ENCODE results near the gene MVD. TPM values are rescaled to one million over a fixed set of nuclear protein-coding genes. Genes with fewer than 3 reads are reported as not detected.

Gene MVD
- total and polyA plus RNA-seq, 2 of the 4 experiments (the other 2 are of a cell fraction), result 18.3 to 28.4 TPM

GRCh38 chr16:88665570-88665969 is 2.7 kb upstream of the MVD start:
- no peak overlapping the region for H3K27ac ChIP-seq (ENCODE audit: insufficient read depth, low read length)
- no peak overlapping the region for H3K4me3 ChIP-seq (ENCODE audit: insufficient read depth, low read depth, low read length)
- H2AFZ ChIP-seq (replicated peaks; ENCODE audit: low read length, poor library complexity), result no peak overlapping the region
- no peak overlapping the region for H3K18ac ChIP-seq (ENCODE audit: low read depth, low read length)
- no TSS peak for BruUV-seq (replicated peaks)
- H2BK120ac ChIP-seq (ENCODE audit: low read depth, low read length), result no peak overlapping the region
- ATAC-seq (ENCODE audit: low read depth) (no peak), DNase-seq (no peak)
- no peaks in the 10 kb centered on the region for H3K27me3 ChIP-seq (ENCODE audit: control insufficient read depth, insufficient read depth, low read length)
- no peaks in the 10 kb centered on the region for H4K20me1 ChIP-seq (ENCODE audit: insufficient read depth, low read length)
- H3K4me1 ChIP-seq (ENCODE audit: control insufficient read depth, insufficient read depth, low read length), result no peaks in the 10 kb centered on the region
- CTCF ChIA-PET, result no interaction called here
- H3K4me2 ChIP-seq (ENCODE audit: low read depth, low read length), result no peak overlapping the region
- dilution Hi-C loops (cut with HindIII; ENCODE audit: low sequenced_read_pairs, unreplicated experiment) (no loop called here), intact Hi-C loops (cut with micrococcal nuclease) (no loop called here), in situ Hi-C loops (cut with MboI; ENCODE audit: low sequenced_read_pairs) (no loop called here)
- H3K4ac ChIP-seq (ENCODE audit: low read depth, low read length), result no peak overlapping the region
- H3K9me1 ChIP-seq (ENCODE audit: insufficient read depth, low read length), result no peaks in the 10 kb centered on the region
- no peak overlapping the region for H3K23ac ChIP-seq (ENCODE audit: low read depth, low read length)
- no peak overlapping the region for H4K91ac ChIP-seq (ENCODE audit: insufficient read depth, low read depth, low read length)
- no peak overlapping the region for H2BK5ac ChIP-seq (ENCODE audit: low read depth, low read length, poor library complexity, severe bottlenecking)
- H4K8ac ChIP-seq (ENCODE audit: low read depth in 2 of 2, low read length in 2 of 2), result no peak overlapping the region
- peaks cover 2% of the 10 kb centered on the region; the same call in 1 of the 2 replicates for H3K36me3 ChIP-seq (ENCODE audit: control insufficient read depth, insufficient read depth, low read length)
- H3K79me1 ChIP-seq (ENCODE audit: low read depth in 1 of 2, low read length in 2 of 2), result peaks cover 16 to 22% of the 10 kb centered on the region in 2 experiments
- no peak overlapping the region for H2BK15ac ChIP-seq (ENCODE audit: low read depth, low read length)
- H2AK5ac ChIP-seq (ENCODE audit: low read depth, low read length), result no peak overlapping the region
- H3K9ac ChIP-seq (ENCODE audit: low read depth, low read length), result no peak overlapping the region
- TF ChIP-seq BHLHE40 (IDR thresholded peaks at IDR 0.05; ENCODE audit: low read depth, low read length) (no peak), MAFK (IDR thresholded peaks at IDR 0.05; ENCODE audit: low read depth, low read length) (no peak), ELK1 (IDR thresholded peaks at IDR 0.05; ENCODE audit: borderline replicate concordance, low read depth, low read length) (no peak), POLR2A (IDR thresholded peaks at IDR 0.05; ENCODE audit: low read depth, low read length) (no peak), MXI1 (IDR thresholded peaks at IDR 0.05; ENCODE audit: borderline replicate concordance, low read depth, low read length) (no peak), FOS (IDR thresholded peaks at IDR 0.05; ENCODE audit: low read depth, low read length) (no peak), SMC3 (IDR thresholded peaks at IDR 0.05; ENCODE audit: low read depth, low read length) (no peak), CHD1 (IDR thresholded peaks at IDR 0.05; ENCODE audit: low read depth, low read length) (no peak), CEBPB (IDR thresholded peaks at IDR 0.05; ENCODE audit: low read depth, low read length) (no peak), NFE2L2 (IDR thresholded peaks at IDR 0.05; ENCODE audit: low read depth, low read length) (no peak), RCOR1 (IDR thresholded peaks at IDR 0.05; ENCODE audit: insufficient replicate concordance, low read length) (no peak), MAZ (IDR thresholded peaks at IDR 0.05; ENCODE audit: borderline replicate concordance, low read depth, low read length) (no peak)
- 100% methylated on average over 1 of the region's 3 CpGs; no CpG with 5 or more reads in 1 of the 2 experiments for WGBS, 2 experiments (ENCODE audit: extremely low coverage in 2 of 2, insufficient read length in 1 of 2)
- H2BK20ac ChIP-seq (ENCODE audit: low read depth, low read length), result no peak overlapping the region
- H3K14ac ChIP-seq (replicated peaks; ENCODE audit: low read depth, low read length), result no peak overlapping the region
- POLR2A ChIA-PET (ENCODE audit: unreplicated experiment), result no interaction called here
- H3K56ac ChIP-seq (ENCODE audit: extremely low read depth, insufficient read depth, low read length), result no peak overlapping the region
- H3K9me3 ChIP-seq (ENCODE audit: control insufficient read depth, insufficient read depth, low read length), result no peaks in the 10 kb centered on the region
- no peak overlapping the region for H2AK9ac ChIP-seq (replicated peaks; ENCODE audit: low read depth, low read length, poor library complexity)
- no peak overlapping the region for H4K5ac ChIP-seq (ENCODE audit: low read depth, low read length)
